ENCODE data around the gene CDHR3. TPM values are rescaled to one million over a fixed set of nuclear protein-coding genes. Genes with fewer than 3 reads are reported as not detected.
A peak's percentile ranks its signal among the peaks of the same experiment; 100 is the strongest.

Gene CDHR3
- total RNA-seq, 1 experiment from 2014 or later: 19.1 TPM

- POLR2A ChIA-PET: no interaction called here
- H3K27me3 Mint-ChIP-seq (ENCODE audit: low read depth): 0 out of 2 replicates have a peak, but pooled peaks cover 3% of the 10 kb centered on the region
- ATAC-seq: no peak
- CTCF ChIA-PET: interaction anchor here (2.2 kb wide), 1 partner anchor 101 kb away, joined by 7 read pairs; no protein-coding TSS in a partner anchor
- H3K36me3 Mint-ChIP-seq: no peaks in the 10 kb centered on the region
- no peak overlapping the region for H3K4me3 Mint-ChIP-seq
- no peak for DNase-seq (ENCODE audit: low spot score)
- no peaks in the 10 kb centered on the region for H3K9me3 Mint-ChIP-seq
- TF ChIP-seq E2F1 (CRISPR knock-in tag; IDR thresholded peaks at IDR 0.05): no peak
- peak; percentile 60 for TF ChIP-seq NFYB (CRISPR knock-in tag; conservative IDR thresholded peaks at IDR 0.05; ENCODE audit: low read depth)
- no peak for TF ChIP-seq MXD4 (CRISPR knock-in tag; IDR thresholded peaks at IDR 0.05; ENCODE audit: borderline replicate concordance)
- peaks cover 30% of the 10 kb centered on the region for H3K4me1 Mint-ChIP-seq
- no peak overlapping the region for H3K27ac Mint-ChIP-seq
Measured at GRCh38 chr7:106035568-106035967, 72.5 kb downstream of the CDHR3 start.

DNA sequence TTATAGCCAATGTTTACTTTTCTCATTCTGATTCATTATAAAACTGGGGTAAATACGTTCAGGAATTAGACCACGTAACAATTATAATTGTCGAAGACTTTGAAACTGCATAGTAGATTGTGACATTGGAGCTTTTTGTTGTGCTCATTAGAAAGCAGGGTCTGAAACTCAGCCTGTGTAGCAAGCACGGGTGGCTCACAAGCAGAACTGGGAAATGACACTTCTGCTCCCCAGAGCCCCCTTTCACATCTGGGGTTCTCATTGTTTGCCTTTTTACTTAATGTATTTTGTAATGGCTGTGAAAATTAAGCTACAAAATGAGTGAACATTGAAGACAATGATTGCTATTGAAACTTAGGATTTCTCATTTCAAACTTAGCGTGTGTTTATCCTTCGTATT lies 72.9 kb downstream of the CDHR3 start:
- POLR2A ChIA-PET: no interaction called here
- peaks cover 28% of the 10 kb centered on the region for H3K4me1 Mint-ChIP-seq
- H3K27me3 Mint-ChIP-seq (ENCODE audit: low read depth): 0 out of 2 replicates have a peak, but pooled peaks cover 3% of the 10 kb centered on the region
- H3K27ac Mint-ChIP-seq: no peak overlapping the region
- H3K36me3 Mint-ChIP-seq: no peaks in the 10 kb centered on the region
- no peak overlapping the region for H3K4me3 Mint-ChIP-seq
- CTCF ChIA-PET: interaction anchor here (0.8 to 1.0 kb wide), 2 partner anchors 26 to 101 kb away, joined by 4 read pairs; no protein-coding TSS in a partner anchor
- H3K9me3 Mint-ChIP-seq: no peaks in the 10 kb centered on the region
- TF ChIP-seq, protein P1, sequence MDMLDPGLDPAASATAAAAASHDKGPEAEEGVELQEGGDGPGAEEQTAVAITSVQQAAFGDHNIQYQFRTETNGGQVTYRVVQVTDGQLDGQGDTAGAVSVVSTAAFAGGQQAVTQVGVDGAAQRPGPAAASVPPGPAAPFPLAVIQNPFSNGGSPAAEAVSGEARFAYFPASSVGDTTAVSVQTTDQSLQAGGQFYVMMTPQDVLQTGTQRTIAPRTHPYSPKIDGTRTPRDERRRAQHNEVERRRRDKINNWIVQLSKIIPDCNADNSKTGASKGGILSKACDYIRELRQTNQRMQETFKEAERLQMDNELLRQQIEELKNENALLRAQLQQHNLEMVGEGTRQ (CRISPR knock-in tag; IDR thresholded peaks at IDR 0.05): no peak
- TF ChIP-seq GRHL2 (CRISPR knock-in tag; IDR thresholded peaks at IDR 0.05; ENCODE audit: insufficient replicate concordance, severe bottlenecking): no peak
- TF ChIP-seq TEAD4 (CRISPR knock-in tag; IDR thresholded peaks at IDR 0.05): no peak
- TF ChIP-seq NFYB (CRISPR knock-in tag; conservative IDR thresholded peaks at IDR 0.05; ENCODE audit: low read depth): no peak
- no peak for TF ChIP-seq ATF3 (CRISPR knock-in tag; conservative IDR thresholded peaks at IDR 0.05)
- TF ChIP-seq, protein P2, sequence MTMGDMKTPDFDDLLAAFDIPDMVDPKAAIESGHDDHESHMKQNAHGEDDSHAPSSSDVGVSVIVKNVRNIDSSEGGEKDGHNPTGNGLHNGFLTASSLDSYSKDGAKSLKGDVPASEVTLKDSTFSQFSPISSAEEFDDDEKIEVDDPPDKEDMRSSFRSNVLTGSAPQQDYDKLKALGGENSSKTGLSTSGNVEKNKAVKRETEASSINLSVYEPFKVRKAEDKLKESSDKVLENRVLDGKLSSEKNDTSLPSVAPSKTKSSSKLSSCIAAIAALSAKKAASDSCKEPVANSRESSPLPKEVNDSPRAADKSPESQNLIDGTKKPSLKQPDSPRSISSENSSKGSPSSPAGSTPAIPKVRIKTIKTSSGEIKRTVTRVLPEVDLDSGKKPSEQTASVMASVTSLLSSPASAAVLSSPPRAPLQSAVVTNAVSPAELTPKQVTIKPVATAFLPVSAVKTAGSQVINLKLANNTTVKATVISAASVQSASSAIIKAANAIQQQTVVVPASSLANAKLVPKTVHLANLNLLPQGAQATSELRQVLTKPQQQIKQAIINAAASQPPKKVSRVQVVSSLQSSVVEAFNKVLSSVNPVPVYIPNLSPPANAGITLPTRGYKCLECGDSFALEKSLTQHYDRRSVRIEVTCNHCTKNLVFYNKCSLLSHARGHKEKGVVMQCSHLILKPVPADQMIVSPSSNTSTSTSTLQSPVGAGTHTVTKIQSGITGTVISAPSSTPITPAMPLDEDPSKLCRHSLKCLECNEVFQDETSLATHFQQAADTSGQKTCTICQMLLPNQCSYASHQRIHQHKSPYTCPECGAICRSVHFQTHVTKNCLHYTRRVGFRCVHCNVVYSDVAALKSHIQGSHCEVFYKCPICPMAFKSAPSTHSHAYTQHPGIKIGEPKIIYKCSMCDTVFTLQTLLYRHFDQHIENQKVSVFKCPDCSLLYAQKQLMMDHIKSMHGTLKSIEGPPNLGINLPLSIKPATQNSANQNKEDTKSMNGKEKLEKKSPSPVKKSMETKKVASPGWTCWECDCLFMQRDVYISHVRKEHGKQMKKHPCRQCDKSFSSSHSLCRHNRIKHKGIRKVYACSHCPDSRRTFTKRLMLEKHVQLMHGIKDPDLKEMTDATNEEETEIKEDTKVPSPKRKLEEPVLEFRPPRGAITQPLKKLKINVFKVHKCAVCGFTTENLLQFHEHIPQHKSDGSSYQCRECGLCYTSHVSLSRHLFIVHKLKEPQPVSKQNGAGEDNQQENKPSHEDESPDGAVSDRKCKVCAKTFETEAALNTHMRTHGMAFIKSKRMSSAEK (CRISPR knock-in tag; IDR thresholded peaks at IDR 0.05; ENCODE audit: borderline replicate concordance): no peak
- TF ChIP-seq PRDM15 (CRISPR knock-in tag; IDR thresholded peaks at IDR 0.05): no peak
- TF ChIP-seq RELA (CRISPR knock-in tag; IDR thresholded peaks at IDR 0.05; ENCODE audit: borderline replicate concordance): no peak
- no peak for TF ChIP-seq ZNF396 (CRISPR knock-in tag; IDR thresholded peaks at IDR 0.05; ENCODE audit: borderline replicate concordance)
- TF ChIP-seq ETV6 (CRISPR knock-in tag; IDR thresholded peaks at IDR 0.05): no peak
- no peak for TF ChIP-seq SMAD4 (CRISPR knock-in tag; IDR thresholded peaks at IDR 0.05)
- no peak for TF ChIP-seq OVOL2 (CRISPR knock-in tag; IDR thresholded peaks at IDR 0.05; ENCODE audit: borderline replicate concordance)
- no peak for TF ChIP-seq CREB1 (CRISPR knock-in tag; IDR thresholded peaks at IDR 0.05)
- no peak for TF ChIP-seq GABPB1 (CRISPR knock-in tag; IDR thresholded peaks at IDR 0.05)
- TF ChIP-seq ZNF232 (CRISPR knock-in tag; IDR thresholded peaks at IDR 0.05): no peak
- TF ChIP-seq CREM (CRISPR knock-in tag; IDR thresholded peaks at IDR 0.05): no peak
- ATAC-seq: no peak
- DNase-seq (ENCODE audit: low spot score): no peak
